DMS 273 (cell line): ENCODE measurements around the gene ASXL2.
"Not testable (repeated sequence)": the region's sequence is repeated elsewhere in the genome, so short reads cannot be mapped to it uniquely, and the experiment has no call there.

ENCODE experiments used
- DNase-seq: peaks from one replicate; lab custom pipeline; 2025; ENCODE audit not compliant: unreplicated experiment; lab: John Stamatoyannopoulos, UW

ASXL2 gene

DNA sequence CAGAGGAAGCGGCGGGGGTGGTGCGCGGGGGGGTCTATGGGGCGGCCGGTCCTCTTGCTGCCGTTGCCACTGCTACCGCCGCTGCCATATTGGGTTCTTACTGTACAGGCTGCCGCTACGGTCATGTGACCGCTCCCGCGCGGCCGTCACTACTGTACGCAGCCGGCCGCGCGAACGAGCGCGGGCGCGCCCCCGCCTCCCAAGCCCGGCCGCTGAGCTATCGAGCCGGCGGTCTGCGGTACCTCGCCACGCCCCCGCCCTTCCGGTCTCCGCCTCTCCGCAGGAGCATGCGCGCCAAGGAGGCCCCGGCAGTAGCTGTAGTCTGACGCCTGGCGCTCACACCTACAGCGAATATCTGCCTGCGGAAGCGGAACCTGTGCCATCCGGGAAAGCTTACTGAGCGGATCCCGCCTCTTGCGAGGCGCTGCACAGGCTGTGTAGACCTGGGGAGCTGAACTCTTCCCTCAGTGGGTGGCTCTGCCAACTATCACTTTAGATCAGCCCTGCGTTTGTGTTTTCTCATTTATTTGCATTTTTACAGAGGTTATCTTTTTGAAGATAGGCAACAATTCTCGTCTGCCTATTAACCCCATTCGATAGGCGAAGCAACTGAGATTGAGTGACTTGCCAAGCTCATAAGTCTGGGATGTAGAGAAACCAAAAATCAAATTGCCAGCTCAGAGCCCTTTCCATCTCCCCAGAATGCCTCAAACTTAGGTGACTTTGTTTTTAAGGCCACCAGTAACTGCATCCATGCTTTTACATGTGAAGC, at the start of gene ASXL2:
TSS of gene ASXL2 (minus strand) at position 127 of the 772 bp plus-strand sequence. CDS start 265 bp downstream, outside the sequence.
- DNase-seq: peak; percentile 99

DNA sequence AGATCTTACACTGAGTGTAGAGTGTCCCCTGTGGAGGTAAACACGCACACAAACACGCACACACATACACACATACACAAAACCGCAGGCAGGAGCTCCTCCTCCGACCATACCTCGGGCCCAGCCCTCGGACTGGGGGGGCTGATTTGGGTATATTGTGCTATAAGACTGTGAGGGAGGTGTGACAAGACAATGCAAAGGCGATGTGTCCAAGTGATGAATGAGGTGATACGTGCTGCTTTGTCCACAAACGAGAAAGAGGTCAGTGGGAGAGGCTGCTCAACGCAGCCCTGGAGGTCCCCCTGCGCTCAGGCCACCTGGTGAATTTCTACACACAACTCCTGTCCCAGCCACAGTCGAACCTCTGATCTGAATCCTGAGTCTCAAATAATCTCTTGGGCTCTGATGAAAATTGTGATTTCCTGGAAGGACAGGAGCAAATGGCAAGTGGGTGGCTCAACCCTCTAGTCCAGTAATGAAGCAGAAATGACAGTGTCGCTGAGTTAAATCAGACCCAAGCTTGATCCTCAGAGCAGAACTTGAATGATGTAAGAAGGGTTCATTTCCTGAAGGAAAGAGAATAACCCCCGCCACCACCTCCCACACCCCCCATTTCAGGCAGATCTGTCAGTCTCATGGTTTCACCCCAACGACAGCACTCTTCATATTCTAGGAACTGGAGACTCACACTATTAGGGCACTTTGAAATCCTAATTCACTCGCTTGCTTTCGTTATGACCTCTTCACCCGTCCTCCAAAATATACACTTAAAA, 48.9 kb upstream of the ASXL2 start:
- no peak for DNase-seq

DNA sequence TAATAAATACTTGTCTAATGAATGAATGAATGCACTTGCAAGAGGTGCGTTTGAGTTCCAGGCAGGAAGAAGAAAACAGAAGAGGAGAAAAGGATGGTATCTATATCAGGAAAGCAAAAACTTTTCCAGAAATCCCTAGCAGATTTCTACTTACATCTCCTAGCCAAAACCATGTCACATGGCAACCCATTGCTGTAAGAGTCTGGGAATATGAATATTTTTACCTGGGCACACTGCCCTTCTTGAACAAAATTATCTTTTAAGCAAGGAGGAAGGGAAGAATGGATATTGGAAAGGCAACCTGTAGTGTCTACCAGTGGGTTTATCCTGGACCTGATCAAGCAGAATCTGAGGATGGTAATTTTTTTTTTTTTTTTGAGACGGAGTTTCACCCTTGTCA, 44.2 kb upstream of the ASXL2 start:
- DNase-seq: no peak

DNA sequence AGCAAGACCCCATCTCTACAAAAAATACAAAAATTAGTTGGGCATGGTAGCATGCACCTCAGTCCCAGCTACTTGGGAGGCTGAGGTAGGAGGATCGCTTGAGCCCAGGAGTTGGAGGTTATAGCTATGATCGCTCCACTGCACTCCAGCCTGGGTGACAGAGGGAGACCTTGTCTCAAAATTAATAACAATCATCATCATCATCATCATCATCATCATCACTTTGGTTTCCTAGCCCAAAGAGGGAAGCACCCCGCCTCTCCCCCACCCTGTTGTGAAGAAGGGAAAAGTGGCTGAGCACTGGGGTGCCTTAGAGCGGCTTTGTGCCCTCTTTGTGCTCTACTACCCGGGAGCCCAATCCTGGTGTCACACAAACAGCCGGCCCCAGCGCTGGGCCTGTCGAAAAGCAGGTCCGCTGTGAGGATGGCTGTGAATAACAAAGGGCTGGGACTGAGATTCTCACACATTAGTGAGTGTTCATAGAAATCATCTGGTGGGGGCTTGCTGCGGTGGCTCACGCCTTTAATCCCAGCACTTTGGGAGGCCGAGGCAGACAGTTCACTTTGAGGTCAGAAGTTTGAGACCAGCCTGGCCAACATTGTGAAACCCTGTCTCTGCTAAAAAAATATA, 42.6 kb upstream of the ASXL2 start:
- no peak for DNase-seq

DNA sequence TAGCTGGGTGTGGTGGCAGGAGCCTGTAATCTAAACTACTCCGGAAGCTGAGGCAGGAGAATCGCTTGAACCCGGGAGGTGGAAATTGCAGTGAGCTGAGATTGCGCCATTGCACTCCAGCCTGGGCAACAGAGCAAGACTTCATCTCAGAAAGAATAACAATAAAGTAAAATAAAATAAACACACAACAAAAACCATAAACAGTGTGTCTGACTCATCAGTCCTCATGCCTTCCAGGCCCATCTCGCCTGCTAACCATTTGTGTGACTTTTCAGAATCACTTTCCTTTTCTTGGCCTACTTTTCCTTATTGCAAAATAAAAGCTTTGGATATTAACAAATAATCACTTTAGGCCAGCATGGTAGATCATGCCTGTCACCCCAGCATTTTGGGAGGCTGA, 42.0 kb upstream of the ASXL2 start:
- DNase-seq: no peak

DNA sequence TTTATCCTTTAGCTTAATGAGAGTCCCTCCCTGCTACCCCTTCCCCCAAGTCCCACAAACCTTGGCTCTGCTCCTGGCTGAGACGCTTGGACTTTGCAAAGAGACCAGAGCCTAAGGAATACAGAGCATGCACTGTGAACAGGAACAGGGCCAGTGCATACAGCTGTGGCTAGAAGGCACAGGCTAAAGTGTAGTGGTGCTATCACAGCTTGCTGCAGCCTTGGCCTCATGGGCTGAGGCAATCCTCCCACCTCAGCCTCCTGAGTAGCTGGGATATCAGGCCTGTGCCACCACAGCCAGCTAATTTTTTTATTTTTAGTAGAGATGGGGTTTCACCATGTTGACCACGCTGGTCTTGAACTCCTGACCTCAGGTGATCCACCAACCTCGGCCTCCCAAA, 39.5 kb upstream of the ASXL2 start:
- no peak for DNase-seq

DNA sequence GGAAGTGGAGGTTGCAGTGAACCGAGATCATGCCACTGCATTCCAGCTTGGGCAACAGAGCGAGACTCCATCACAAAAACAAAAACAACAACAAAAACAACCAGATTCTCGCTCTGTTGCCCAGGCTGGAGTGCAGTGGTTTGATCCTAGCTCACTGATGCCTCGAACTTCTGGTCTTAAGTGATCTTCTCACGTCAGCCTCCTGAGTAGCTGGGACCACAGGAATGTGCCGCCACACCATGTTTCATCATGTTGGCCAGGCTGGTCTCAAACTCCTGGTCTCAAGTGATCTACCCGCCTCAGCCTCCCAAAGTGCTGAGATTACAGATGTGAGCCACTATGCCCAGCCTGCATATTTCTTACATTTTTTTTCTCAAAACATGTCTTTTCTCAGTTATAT, 39.1 kb upstream of the ASXL2 start:
- DNase-seq: not testable (repeated sequence)

DNA sequence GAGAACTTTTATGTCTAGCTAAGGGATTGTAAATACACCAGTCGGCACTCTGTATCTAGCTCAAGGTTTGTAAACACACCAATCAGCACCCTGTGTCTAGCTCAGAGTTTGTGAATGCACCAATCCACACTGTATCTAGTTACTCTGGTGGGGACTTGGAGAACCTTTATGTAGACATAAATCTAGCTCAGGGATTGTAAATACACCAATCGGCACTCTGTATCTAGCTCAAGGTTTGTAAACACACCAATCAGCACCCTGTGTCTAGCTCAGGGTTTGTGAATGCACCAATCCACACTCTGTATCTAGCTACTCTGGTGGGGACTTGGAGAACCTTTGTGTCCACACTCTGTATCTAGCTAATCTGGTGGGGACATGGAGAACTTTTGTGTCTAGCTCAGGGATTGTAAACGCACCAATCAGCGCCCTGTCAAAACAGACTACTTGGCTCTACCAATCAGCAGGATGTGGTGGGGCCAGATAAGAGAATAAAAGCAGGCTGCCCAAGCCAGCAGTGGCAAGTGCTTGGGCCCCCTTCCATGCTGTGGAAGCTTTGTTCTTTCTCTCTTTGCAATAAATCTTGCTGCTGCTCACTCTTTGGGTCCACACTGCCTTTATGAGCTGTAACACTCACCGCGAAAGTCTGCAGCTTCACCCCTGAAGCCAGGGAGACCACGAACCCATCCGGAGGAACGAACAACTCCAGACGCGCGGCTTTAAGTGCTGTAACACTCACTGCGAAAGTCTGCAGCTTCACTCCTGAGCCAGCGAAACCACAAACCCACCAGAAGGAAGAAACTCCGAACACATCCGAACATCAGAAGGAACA, 37.9 kb upstream of the ASXL2 start:
- not testable (repeated sequence) for DNase-seq

DNA sequence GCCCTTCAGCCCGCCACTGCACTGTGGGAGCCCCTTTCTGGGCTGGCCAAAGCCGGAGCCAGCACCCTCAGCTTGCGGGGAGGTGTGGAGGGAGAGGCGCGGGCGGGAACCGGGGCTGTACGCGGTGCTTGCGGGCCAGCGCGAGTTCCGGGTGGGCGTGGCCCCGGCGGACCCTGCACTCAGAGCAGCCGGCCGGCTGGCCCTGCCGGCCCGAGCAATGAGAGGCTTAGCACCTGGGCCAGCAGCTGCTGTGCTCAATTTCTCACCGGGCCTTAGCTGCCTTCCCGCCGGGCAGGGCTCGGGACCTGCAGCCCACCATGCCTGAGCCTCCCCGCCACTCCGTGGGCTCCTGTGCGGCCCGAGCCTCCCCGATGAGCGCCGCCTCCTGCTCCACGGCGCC, 37.1 kb upstream of the ASXL2 start:
- DNase-seq: not testable (repeated sequence)

DNA sequence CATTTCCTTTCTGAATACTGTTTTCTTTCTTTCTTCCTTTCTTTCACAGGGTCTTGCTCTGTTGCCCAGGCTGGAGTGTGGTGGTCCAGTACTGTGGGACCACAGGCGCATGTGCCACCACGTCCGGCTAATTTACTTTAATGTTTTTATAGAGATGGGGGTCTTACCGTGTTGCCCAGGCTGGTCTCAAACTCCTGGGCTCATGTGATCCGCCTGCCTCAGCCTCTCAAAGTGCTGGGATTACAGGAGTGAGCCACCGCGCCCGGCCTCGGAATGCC, 35.3 kb upstream of the ASXL2 start:
- DNase-seq: not testable (repeated sequence)

DNA sequence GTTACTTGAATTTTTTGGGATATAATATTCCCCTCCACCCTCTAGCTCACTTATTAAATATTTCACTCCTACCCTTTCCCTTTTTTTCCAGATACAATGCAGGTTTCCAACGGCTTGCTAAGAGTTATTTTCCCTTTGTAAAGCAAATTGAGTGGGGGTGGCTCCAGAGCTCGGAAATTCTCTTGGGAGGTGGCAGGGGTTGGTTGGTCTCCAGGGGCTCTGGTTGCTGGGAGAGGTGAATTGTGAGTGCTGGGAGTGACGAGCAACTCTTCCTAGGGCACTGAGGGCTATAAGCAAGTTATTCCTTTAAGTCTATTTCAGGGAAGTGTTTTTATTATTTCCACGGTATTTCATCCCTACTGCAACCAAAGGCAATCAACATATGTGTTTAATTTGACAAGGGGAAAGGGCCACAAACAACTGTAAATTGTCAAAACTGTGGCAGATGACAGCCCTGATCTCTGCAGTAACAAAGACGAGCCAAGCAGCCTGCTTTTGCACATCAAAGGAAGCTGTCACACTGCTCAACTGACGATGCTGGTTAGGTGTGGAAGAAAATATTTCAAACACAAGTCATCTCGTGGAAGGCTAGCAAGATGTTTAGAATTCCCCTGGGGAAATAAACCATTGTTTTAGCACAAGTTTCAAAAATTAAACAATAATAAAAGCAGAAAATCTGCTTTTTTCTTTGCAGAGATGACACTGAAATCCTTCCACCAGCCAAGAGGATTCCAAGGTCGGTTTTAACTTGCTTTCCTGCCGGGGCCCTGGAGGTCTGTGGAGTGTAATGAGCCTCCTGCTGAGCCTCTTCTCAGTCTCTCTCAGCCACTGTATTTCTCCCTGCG, 34.8 kb upstream of the ASXL2 start:
- DNase-seq: peak; percentile 39

DNA sequence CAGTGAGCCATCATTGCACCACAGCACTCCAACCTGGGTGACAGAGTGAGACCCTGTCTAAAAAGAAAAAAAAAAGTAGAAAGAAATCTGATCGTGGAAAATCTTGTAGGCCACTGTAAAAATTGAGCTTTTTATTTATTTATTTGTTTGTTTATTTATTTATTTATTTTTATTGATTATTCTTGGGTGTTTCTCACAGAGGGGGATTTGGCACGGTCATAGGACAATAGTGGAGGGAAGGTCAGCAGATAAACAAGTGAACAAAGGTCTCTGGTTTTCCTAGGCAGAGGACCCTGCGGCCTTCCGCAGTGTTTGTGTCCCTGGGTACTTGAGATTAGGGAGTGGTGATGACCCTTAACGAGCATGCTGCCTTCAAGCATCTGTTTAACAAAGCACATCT, 31.3 kb upstream of the ASXL2 start:
- DNase-seq: not testable (repeated sequence)

DNA sequence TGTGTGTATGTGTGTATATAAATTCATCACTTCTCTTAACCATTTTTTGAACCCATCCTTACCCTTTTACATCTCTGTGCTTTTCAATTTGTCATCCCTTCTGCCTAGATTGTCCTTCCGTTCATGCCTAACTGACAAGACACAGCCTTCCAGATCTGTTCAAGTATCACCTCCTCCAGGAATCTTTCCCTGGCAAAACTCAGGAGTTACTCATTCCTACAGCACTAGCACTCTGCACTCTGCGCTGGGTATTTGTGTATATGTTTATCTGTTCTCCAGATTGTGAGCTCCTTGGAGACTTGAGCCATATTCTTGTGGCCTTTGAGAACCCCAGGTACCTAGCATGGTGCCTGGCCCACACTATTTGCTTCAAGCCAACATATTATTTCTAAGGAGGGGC, 26.8 kb upstream of the ASXL2 start:
- no peak for DNase-seq

DNA sequence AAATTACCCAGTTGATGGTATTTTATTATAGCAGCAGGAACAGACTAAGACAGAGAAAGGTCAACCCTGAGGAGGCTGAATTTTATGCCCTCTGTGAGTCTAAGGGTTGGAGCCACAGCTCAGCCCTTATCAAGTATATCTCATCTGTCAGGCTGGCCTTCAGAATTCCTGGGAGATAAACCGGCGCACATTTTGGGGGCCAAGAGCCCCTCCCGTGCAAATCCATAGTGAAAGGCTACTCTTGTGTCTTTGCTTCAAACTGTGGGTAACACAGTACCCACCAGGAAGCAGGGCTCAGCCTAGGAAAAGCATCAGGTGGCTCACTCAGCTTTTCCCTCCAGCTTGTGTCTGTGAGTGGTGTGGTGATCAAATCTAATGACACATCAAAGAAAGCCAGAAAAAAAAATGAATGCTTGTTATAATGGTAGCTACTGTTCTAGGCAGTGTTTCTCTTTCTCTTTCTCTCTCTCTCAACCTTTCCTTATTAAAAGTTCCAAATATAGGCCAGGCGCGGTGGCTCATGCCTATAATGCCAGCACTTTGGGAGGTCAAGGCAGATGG, 25.0 kb upstream of the ASXL2 start:
- no peak for DNase-seq

DNA sequence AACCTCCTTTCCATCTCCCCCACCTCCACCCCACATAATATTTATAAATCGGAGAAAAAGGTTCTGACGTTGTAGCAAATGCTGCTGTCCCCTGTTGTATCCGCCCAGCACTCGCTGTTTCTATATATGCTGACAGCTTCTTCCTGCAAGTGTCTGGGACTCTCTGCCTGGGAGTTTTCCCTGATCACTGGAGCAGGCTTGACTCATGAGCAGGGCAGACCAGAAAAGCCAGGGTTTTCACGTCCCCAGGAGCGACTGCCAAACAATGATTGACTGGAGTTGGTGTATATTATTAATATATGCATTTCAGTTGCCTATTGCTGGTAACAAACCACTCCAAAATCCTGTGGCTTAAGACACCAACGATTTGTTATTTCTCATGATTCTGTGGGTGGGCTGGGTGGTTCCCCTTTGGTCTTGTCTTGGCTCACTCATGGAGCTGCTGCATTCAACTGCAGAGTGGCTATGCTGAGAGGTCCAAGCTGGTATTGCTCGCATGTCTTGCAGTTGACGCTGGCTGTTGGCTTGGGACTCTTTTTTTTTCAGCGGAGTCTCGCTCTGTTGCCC, 21.2 kb upstream of the ASXL2 start:
- DNase-seq: no peak

DNA sequence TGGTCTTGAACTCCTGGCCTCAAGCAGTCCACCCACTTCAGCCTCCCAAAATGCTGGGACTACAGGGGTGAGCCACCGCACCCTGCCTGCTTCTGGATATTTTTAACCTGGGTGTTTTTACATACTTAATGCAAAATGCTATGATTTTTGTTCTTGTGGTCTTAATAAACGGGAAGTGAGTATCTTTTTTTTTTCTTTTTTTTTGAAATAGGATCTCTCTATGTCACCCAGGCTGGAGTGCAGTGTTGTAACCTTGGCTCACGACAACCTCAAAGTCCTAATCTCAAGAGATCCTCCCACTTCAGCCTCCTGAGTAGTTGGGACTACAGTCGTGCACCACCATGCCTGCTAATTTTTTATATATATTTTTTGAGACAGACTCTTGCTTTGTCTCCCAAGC, 19.2 kb upstream of the ASXL2 start:
- no peak for DNase-seq

DNA sequence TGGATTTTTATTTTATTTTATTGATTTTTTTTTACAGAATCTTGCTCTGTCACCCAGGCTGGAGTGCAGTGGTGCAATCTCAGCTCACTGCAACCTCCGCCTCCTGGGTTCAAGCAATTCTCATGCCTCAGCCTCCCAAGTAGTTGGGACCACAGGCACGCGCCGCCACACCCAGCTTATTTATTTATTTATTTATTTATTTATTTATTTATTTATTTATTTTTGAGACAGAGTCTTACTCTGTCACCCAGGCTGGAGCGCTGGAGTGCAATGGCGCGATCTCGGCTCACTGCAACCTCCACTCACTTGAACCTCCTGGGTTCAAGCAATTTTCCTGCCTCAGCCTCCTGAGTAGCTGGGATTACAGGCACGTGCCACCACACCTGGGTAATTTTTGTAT, 18.0 kb upstream of the ASXL2 start:
- DNase-seq: not testable (repeated sequence)

DNA sequence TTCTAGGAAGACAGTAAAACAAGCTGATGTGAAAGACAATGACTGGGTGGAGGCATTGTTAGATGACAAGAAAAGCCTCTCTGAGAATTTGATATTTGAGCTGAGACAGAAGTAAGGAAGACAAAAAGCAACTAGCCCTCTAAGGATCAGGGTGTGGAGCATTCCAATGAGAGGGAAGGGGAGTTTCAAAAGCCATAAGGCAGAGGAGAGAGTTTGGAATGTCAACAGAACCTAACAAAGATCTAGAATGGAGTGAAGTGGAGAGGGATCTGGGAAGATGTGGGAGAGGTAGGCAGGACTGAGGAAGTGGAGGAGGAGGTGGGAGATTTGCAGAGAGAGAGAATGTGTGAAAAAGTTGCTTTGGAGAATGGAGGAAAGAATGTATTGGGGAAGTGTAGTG, 17.3 kb upstream of the ASXL2 start:
- no peak for DNase-seq

DNA sequence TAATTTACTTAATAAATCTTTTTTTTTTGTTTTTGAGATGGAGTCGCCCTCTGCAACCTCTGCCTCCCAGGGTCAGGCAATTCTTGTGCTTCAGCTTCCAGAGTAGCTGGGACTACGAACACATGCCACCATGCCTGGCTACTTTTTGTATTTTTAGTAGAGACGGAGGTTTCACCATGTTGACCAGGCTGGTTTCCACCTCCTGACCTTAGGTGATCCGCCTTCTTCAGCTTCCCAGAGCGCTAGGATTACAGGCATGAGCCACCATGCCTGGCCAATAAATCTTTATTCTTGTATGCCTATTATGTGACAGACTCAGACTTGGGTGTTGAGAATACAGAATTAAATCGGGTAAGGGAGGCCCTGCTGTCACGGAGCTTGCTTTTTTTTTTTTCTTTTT, 16.7 kb upstream of the ASXL2 start:
- no peak for DNase-seq
